WERI-Rb-1 (cell line): ENCODE results near the gene ZNF492.

Experiments
- DNase-seq: peaks from one replicate; pipeline ENCODE4 v3.0.0-alpha.2; 2020
- H3K27ac ChIP-seq: fragments of 250-450 bp; sonication (Bioruptor Pico); 2 replicates; pipeline ENCODE4 v1.5.1; 2020; ENCODE audit warnings: mild to moderate bottlenecking, moderate library complexity
- H3K27me3 ChIP-seq: fragments of 250-450 bp; sonication (Bioruptor Pico); 2 replicates; pipeline ENCODE4 v1.5.1; 2021; ENCODE audit warnings: mild to moderate bottlenecking, low read depth, moderate library complexity; ENCODE audit not compliant: insufficient read depth, severe bottlenecking
- H3K36me3 ChIP-seq: fragments of 250-450 bp; sonication (Bioruptor Pico); 2 replicates; pipeline ENCODE4 v1.5.1; 2020; ENCODE audit warnings: mild to moderate bottlenecking, moderate library complexity
- H3K4me3 ChIP-seq: 2 replicates; pipeline ENCODE4 v1.5.1; 2011; ENCODE audit warnings: low read depth, mild to moderate bottlenecking, control low read depth, low read length
- H3K9me3 ChIP-seq: fragments of 250-450 bp; sonication (Bioruptor Pico); 2 replicates; pipeline ENCODE4 v1.5.1; 2021; ENCODE audit warnings: mild to moderate bottlenecking, moderate library complexity; ENCODE audit not compliant: severe bottlenecking
- TF ChIP-seq, protein P1 (sequence below): IDR thresholded peaks from 2 replicates; pipeline ENCODE4 v1.5.1; 2011; ENCODE audit warnings: low read depth, mild to moderate bottlenecking, control low read depth, inconsistent platforms, low read length

The ZNF492 gene

DNA sequence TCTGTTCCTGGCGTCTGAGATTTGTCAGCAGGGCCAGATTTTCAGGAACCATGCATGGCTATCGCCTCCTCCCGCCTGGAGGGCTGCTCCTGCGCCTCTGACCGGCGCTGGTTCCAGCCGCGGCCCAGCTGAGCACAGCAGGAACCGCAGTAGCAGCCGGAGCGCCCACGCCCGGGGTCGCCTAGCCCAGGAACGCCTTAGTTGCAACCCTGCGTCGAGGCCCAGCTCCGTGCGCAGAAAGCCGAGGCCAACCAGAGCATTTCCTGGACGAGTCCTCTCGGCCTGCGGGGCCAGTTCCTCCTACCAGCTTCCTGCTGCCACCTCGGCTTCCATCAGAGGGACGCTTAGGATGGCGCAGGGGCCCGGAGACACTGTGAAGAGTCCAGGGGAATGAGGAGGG is 74.9 kb downstream of the ZNF492 start:
- Histone ChIP-seq H3K9me3 (peaks cover 9% of the 10 kb centered on the region), H3K36me3 (no peaks in the 10 kb centered on the region), H3K27ac (no peak overlapping the region), H3K4me3 (no peak overlapping the region), H3K27me3 (peaks cover 3% of the 10 kb centered on the region)
- no peak for DNase-seq
- TF ChIP-seq, protein P1, sequence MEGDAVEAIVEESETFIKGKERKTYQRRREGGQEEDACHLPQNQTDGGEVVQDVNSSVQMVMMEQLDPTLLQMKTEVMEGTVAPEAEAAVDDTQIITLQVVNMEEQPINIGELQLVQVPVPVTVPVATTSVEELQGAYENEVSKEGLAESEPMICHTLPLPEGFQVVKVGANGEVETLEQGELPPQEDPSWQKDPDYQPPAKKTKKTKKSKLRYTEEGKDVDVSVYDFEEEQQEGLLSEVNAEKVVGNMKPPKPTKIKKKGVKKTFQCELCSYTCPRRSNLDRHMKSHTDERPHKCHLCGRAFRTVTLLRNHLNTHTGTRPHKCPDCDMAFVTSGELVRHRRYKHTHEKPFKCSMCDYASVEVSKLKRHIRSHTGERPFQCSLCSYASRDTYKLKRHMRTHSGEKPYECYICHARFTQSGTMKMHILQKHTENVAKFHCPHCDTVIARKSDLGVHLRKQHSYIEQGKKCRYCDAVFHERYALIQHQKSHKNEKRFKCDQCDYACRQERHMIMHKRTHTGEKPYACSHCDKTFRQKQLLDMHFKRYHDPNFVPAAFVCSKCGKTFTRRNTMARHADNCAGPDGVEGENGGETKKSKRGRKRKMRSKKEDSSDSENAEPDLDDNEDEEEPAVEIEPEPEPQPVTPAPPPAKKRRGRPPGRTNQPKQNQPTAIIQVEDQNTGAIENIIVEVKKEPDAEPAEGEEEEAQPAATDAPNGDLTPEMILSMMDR: no peak
